Measurements from ENCODE around the gene FOXF1. TPM values are rescaled to one million over a fixed set of nuclear protein-coding genes. Genes with fewer than 3 reads are reported as not detected.

Gene FOXF1
- total and polyA plus RNA-seq, 2 of the 13 experiments (the other 11 are each of a cell fraction or from before 2014, with no cell fraction given): not detected

- TF ChIP-seq NFATC3 (CRISPR knock-in tag; IDR thresholded peaks at IDR 0.05): no peak
- TF ChIP-seq ZKSCAN1 (IDR thresholded peaks at IDR 0.05; ENCODE audit: low read length): no peak
- TF ChIP-seq ARID4A (CRISPR knock-in tag; IDR thresholded peaks at IDR 0.05; ENCODE audit: borderline replicate concordance): no peak
- no peak for TF ChIP-seq ZNF546 (CRISPR knock-in tag; conservative IDR thresholded peaks at IDR 0.05)
Measured at GRCh38 chr16:86491640-86492023, 18.7 kb upstream of the FOXF1 start (continued).

GRCh38 chr16:86492267-86492960 is 17.9 kb upstream of the FOXF1 start:
- H3K27me3 ChIP-seq (ENCODE audit: control insufficient read depth in 1 of 2, insufficient read depth in 2 of 2, low read length in 2 of 2): peaks cover 17 to 88% of the 10 kb centered on the region in 2 experiments
- WGBS (ENCODE audit: low lambda C conversion rate): 0% methylated on average over 4 of the region's 4 CpGs
- intact Hi-C loops (cut with micrococcal nuclease; ENCODE audit: unreplicated experiment) (no loop called here), in situ Hi-C loops (cut with HindIII; ENCODE audit: extremely low pct_ligation_motif_present, low pct_unique_long_range_greater_than_20kb) (no loop called here)
- CTCF ChIA-PET (ENCODE audit: low intra/inter-chr PET ratio, low total read pairs): no interaction called here
- no peak for FAIRE-seq
- H3K36me3 ChIP-seq (replicated peaks in 1 of 2; ENCODE audit: control insufficient read depth in 1 of 2, insufficient read depth in 2 of 2, low read length in 2 of 2): no peaks in the 10 kb centered on the region
- H3K9me3 ChIP-seq (ENCODE audit: low read length): no peaks in the 10 kb centered on the region
- no peak overlapping the region for H3K9ac ChIP-seq (ENCODE audit: insufficient read depth, low read depth, low read length)
- DNase-seq (ENCODE audit: low spot score): no peak
- H4K20me1 ChIP-seq (ENCODE audit: insufficient read depth, low read length): no peaks in the 10 kb centered on the region; the same call in 1 of the 2 replicates
- no peaks in the 10 kb centered on the region for H3K79me2 ChIP-seq (ENCODE audit: insufficient read depth, low read length)
- H3K4me3 ChIP-seq (replicated peaks in 1 of 3; ENCODE audit: insufficient read depth in 1 of 3, low read depth in 2 of 3, low read length in 3 of 3): no peak overlapping the region
- no peak overlapping the region for H2AFZ ChIP-seq (ENCODE audit: low read length)
- H3K4me2 ChIP-seq (ENCODE audit: low read depth, low read length): no peak overlapping the region
- H3K4me1 ChIP-seq (ENCODE audit: insufficient read depth, low read length): no peaks in the 10 kb centered on the region
- H3K27ac ChIP-seq (ENCODE audit: extremely low read length, insufficient read depth, low read length): no peak overlapping the region
- POLR2A ChIA-PET: no interaction called here
- no TSS peak for BruUV-seq (replicated peaks)
- ATAC-seq: no peak
- TF ChIP-seq ISL2 (CRISPR knock-in tag; IDR thresholded peaks at IDR 0.05) (no peak), SAFB2 (CRISPR knock-in tag; IDR thresholded peaks at IDR 0.05; ENCODE audit: borderline replicate concordance, low read depth) (no peak), SALL1 (CRISPR knock-in tag; IDR thresholded peaks at IDR 0.05) (no peak)
- TF ChIP-seq, protein P1, sequence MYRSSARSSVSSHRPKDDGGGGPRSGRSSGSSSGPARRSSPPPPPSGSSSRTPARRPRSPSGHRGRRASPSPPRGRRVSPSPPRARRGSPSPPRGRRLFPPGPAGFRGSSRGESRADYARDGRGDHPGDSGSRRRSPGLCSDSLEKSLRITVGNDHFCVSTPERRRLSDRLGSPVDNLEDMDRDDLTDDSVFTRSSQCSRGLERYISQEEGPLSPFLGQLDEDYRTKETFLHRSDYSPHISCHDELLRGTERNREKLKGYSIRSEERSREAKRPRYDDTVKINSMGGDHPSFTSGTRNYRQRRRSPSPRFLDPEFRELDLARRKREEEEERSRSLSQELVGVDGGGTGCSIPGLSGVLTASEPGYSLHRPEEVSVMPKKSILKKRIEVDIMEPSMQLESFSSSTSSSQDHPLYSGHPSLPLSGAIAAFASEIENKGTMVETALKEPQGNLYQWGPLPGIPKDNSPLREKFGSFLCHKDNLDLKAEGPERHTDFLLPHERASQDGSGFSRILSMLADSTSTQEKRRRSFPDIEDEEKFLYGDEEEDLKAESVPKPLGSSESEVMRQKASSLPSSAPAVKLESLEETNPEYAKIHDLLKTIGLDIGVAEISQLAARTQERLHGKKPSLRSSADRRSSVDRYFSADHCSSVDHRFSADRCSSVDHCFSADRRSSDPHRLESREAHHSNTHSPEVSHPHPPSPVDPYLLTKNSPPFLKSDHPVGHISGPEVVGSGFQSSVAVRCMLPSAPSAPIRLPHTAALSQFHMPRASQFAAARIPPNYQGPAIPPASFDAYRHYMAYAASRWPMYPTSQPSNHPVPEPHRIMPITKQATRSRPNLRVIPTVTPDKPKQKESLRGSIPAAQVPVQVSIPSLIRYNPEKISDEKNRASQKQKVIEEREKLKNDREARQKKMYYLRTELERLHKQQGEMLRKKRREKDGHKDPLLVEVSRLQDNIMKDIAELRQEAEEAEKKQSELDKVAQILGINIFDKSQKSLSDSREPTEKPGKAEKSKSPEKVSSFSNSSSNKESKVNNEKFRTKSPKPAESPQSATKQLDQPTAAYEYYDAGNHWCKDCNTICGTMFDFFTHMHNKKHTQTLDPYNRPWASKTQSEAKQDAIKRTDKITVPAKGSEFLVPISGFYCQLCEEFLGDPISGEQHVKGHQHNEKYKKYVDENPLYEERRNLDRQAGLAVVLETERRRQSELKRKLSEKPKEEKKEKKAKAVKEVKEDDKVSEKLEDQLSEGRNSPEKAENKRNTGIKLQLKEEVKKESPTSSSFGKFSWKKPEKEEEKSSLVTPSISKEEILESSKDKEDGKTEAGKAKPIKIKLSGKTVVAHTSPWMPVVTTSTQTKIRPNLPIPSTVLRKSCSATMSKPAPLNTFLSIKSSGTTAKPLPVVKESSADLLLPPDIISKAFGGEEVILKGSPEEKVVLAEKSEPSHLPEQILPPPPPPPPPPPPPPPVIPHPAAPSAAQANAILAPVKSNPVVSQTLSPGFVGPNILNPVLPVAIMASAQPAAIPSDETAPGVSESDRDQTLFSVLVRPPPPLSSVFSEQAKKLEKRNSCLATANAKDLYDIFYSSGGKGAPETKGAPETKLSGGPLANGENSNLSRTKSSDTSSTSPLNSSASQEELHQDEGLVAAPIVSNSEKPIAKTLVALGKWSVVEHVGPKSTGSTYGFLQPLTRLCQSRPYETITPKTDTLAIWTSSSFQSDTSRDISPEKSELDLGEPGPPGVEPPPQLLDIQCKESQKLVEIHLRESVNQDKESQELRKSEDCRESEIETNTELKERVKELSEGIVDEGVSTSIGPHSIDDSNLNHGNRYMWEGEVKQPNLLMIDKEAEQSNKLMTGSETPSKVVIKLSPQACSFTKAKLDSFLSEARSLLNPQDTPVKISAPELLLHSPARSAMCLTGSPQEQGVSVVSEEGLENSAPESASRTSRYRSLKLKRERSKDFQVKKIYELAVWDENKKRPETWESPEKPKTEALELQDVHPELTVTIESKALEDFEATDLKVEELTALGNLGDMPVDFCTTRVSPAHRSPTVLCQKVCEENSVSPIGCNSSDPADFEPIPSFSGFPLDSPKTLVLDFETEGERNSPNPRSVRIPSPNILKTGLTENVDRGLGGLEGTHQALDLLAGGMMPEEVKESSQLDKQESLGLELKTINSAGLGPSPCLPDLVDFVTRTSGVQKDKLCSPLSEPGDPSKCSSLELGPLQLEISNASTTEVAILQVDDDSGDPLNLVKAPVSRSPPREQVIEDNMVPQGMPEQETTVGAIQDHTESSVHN (CRISPR knock-in tag; IDR thresholded peaks at IDR 0.05): no peak

Data from HepG2 (cell line).